T-helper 1 cell treated with Interleukin-12 subunit alpha and Interleukin-12 subunit beta and Interleukin-4 antibody, amounts not matched to agents 30 μg/mL and 1 μg/mL, for 36 hours (primary cell): ENCODE measurements around the gene NUP210.

Experiments used
- H3K27ac Mint-ChIP-seq: one replicate; pipeline ENCODE4 v1.8.0; 2021; ENCODE audit warnings: mild to moderate bottlenecking, mixed read lengths
- H3K27me3 Mint-ChIP-seq: one replicate; pipeline ENCODE4 v1.8.0; 2021; ENCODE audit warnings: low read depth, mixed read lengths
- H3K36me3 Mint-ChIP-seq: one replicate; pipeline ENCODE4 v1.8.0; 2021; ENCODE audit warnings: low read depth, mixed read lengths
- H3K4me1 Mint-ChIP-seq: one replicate; pipeline ENCODE4 v1.8.0; 2021; ENCODE audit warnings: low read depth, mixed read lengths
- H3K4me3 Mint-ChIP-seq: one replicate; pipeline ENCODE4 v1.8.0; 2021; ENCODE audit warnings: mild to moderate bottlenecking, moderate library complexity, mixed read lengths
- H3K9me3 Mint-ChIP-seq: one replicate; pipeline ENCODE4 v1.8.0; 2021; ENCODE audit warnings: mixed read lengths

NUP210 gene

DNA sequence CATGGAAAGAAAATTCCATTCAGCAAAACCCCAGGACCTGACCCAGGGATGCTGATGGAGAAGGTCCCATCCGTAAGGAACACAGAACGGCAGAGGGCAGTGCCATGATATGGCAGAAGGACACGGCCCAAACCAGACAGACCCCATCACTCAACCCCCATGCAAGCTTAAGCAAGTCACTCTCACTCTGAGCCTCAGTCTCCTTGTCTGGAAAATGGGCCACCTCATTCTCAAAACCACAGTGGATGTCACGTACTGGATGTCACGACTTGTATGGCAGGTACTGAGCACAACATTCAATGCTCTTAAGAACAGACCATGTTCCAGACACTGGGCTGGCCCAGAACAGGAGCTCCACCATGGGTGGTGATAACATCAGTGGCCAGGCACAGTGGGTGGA, 90.4 kb downstream of the NUP210 start:
- Mint-ChIP-seq H3K9me3 (no peaks in the 10 kb centered on the region), H3K36me3 (peaks cover 41% of the 10 kb centered on the region), H3K4me3 (no peak overlapping the region), H3K27ac (no peak overlapping the region), H3K4me1 (no peaks in the 10 kb centered on the region), H3K27me3 (no peaks in the 10 kb centered on the region)

GRCh38 chr3:13325892-13326443, 94.2 kb downstream of the NUP210 start:
- H3K27me3 Mint-ChIP-seq, result no peaks in the 10 kb centered on the region
- H3K4me3 Mint-ChIP-seq, result no peak overlapping the region
- no peaks in the 10 kb centered on the region for H3K4me1 Mint-ChIP-seq
- no peak overlapping the region for H3K27ac Mint-ChIP-seq
- peaks cover 36% of the 10 kb centered on the region for H3K36me3 Mint-ChIP-seq
- no peaks in the 10 kb centered on the region for H3K9me3 Mint-ChIP-seq

GRCh38 chr3:13324835-13325501, 95.2 kb downstream of the NUP210 start:
- Mint-ChIP-seq H3K4me3 (no peak overlapping the region), H3K4me1 (no peaks in the 10 kb centered on the region), H3K27me3 (no peaks in the 10 kb centered on the region), H3K27ac (peak overlapping the region; percentile 49), H3K36me3 (peaks cover 36% of the 10 kb centered on the region), H3K9me3 (no peaks in the 10 kb centered on the region)

DNA sequence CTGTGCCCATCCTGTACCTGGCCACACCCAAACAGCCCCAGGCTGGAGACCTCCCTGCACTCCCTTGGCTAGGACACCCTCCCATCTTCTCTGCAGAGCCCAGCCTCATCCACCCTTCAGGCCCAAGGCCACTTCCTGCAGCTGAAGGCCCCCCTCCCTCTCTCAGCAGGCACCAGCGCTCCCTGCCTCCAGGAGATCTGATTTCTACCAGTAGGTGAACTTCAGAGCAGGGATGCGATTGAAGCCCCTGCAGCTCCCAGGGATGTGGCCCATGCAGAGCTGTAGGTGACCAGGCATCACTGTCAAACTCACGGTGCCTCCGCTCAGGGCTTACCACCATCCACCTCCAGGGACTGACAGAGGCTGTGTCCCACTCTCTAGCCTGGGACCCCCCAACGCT, 96.3 kb downstream of the NUP210 start:
- Mint-ChIP-seq H3K9me3 (no peaks in the 10 kb centered on the region), H3K4me3 (no peak overlapping the region), H3K4me1 (no peaks in the 10 kb centered on the region), H3K27ac (no peak overlapping the region), H3K36me3 (peaks cover 29% of the 10 kb centered on the region), H3K27me3 (no peaks in the 10 kb centered on the region)

DNA sequence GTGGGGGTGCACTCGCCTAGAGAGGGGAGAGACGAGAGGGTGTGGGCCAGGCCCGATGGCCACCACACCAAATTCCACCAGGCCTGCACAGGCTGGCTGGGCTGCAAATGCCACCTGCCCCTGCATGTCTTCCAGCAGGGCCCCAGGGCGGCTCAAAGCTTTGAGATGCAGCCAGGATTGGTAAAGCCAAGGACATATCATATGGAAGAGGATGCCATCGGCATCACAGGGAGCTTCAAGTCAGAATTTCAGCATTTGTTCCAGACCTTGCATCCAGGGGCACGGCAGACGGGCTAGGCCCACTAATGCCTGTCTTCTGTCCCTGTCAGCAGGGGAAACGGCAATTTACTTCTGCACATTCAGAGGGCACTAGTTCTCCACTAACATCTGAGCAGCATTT, 97.8 kb downstream of the NUP210 start:
- no peaks in the 10 kb centered on the region for H3K9me3 Mint-ChIP-seq
- H3K36me3 Mint-ChIP-seq, result peaks cover 33% of the 10 kb centered on the region

GRCh38 chr3:13319564-13320220, 100.4 kb downstream of the NUP210 start:
- Mint-ChIP-seq H3K36me3 (peaks cover 36% of the 10 kb centered on the region), H3K27me3 (no peaks in the 10 kb centered on the region)

More for the DNA sequence above, 97.8 kb downstream of the NUP210 start:
- Mint-ChIP-seq H3K4me1 (no peaks in the 10 kb centered on the region), H3K27me3 (no peaks in the 10 kb centered on the region), H3K4me3 (no peak overlapping the region), H3K27ac (no peak overlapping the region)

GRCh38 chr3:13318626-13319470, 101.3 kb downstream of the NUP210 start:
- Mint-ChIP-seq H3K27ac (no peak overlapping the region), H3K27me3 (no peaks in the 10 kb centered on the region), H3K4me3 (no peak overlapping the region), H3K4me1 (no peaks in the 10 kb centered on the region), H3K36me3 (peaks cover 36% of the 10 kb centered on the region), H3K9me3 (no peaks in the 10 kb centered on the region)

More at GRCh38 chr3:13319564-13320220, 100.4 kb downstream of the NUP210 start:
- H3K27ac Mint-ChIP-seq, result no peak overlapping the region
- no peaks in the 10 kb centered on the region for H3K4me1 Mint-ChIP-seq
- no peaks in the 10 kb centered on the region for H3K9me3 Mint-ChIP-seq
- no peak overlapping the region for H3K4me3 Mint-ChIP-seq

DNA sequence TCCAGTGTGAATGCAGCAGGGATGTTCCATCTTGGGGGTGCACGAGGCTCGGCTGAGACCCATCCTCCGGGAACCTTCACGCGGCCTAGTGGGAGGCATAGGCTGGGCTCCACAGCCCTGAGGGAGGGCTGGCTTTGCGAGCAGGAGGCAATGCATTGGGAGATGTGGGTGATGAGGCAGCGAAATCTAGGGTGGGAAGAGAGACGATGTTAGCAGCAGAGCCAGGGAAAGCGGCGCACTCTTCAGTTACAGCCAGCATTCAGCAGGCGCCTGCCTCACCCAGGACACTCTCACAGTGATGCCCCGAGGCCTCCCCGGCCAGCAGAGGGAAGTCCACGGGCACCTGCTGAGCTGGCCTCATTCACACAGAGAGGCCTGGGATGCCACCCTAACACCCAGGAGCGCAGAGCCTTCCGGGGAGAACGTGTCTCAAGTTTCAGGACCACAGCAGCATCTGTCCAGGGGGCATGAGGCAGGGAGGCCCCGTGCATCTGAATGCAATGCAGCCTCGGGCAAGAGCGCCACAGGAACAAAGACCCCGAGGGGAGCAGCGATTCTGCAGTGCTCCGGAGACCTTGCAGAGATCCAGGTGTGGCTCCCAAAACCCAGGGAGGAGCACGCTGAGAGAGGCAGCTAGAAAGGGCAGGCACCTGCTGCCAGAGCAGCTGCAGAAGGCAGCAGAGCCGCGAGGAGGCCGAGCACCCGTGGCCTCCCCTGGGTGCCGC, 102.4 kb downstream of the NUP210 start:
- no peak overlapping the region for H3K27ac Mint-ChIP-seq
- no peaks in the 10 kb centered on the region for H3K27me3 Mint-ChIP-seq
- no peaks in the 10 kb centered on the region for H3K9me3 Mint-ChIP-seq
- H3K36me3 Mint-ChIP-seq, result peaks cover 32% of the 10 kb centered on the region
- no peak overlapping the region for H3K4me3 Mint-ChIP-seq
- no peaks in the 10 kb centered on the region for H3K4me1 Mint-ChIP-seq

DNA sequence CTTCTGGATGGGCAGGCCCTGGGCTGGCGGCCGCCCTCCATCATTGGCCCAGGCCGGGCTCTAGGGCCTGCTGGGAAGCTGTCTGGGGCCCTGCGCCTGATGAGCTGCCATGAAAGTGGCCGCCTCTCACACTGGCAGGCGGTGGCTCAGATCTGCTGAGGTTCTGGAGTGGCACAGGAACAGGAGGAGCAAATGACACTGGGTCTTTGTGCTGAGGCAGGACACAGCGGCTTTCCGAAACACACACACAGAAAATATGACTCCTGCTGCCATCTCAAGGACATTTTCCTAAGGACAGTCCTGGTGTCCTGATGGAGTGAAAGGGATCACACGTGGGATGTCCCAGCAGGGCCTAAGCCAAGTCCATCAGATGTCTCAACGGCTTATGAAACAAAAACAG, 103.5 kb downstream of the NUP210 start:
- H3K4me3 Mint-ChIP-seq, result no peak overlapping the region
- H3K27ac Mint-ChIP-seq, result no peak overlapping the region
- no peaks in the 10 kb centered on the region for H3K27me3 Mint-ChIP-seq
- H3K4me1 Mint-ChIP-seq, result no peaks in the 10 kb centered on the region
- no peaks in the 10 kb centered on the region for H3K9me3 Mint-ChIP-seq
- peaks cover 28% of the 10 kb centered on the region for H3K36me3 Mint-ChIP-seq

DNA sequence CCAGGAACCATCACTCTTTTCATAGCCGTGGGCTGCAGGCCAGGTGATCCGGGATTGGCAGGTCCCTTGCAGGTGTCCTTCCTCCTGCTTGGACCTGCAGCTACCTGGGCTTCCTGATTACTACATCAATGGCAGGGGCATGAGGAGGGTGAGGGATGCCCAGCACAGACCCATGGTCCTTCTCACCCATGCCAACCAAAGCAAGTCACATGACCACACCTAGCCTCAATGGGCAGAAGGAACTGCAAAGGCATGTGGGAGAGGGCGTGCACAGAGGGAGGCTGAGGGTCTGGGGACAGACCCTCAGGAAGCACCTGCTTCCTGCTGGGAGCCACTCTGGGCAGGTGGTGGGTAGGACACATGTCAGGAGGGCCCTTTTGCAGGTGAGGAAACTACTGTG, 105.2 kb downstream of the NUP210 start:
- H3K36me3 Mint-ChIP-seq, result peaks cover 25% of the 10 kb centered on the region
- H3K27ac Mint-ChIP-seq, result no peak overlapping the region
- H3K27me3 Mint-ChIP-seq, result no peaks in the 10 kb centered on the region
- no peaks in the 10 kb centered on the region for H3K4me1 Mint-ChIP-seq
- no peaks in the 10 kb centered on the region for H3K9me3 Mint-ChIP-seq
- no peak overlapping the region for H3K4me3 Mint-ChIP-seq

DNA sequence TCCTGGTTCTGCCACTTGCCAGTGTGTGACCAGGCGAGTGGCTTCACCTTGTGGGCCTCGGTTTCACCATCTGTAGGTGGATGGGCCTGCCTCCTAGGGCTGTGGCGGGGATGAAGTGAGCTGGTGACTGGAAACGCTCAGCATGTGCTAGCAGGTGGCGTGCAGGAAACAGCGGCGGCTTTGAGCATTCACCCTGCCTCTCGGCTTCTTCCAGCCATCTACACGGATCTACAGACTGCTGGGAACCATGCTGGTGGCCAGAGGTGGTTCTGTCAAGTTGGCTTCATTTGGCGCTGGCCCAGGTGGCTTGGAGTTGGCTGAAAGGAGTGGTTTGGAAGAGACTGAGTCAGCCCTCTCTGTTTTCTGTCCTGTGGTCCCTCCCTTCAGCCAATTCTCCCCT, 106.3 kb downstream of the NUP210 start:
- H3K36me3 Mint-ChIP-seq, result peaks cover 23% of the 10 kb centered on the region
- H3K27ac Mint-ChIP-seq, result no peak overlapping the region
- H3K4me1 Mint-ChIP-seq, result no peaks in the 10 kb centered on the region
- no peaks in the 10 kb centered on the region for H3K27me3 Mint-ChIP-seq
- H3K9me3 Mint-ChIP-seq, result no peaks in the 10 kb centered on the region
- H3K4me3 Mint-ChIP-seq, result no peak overlapping the region

DNA sequence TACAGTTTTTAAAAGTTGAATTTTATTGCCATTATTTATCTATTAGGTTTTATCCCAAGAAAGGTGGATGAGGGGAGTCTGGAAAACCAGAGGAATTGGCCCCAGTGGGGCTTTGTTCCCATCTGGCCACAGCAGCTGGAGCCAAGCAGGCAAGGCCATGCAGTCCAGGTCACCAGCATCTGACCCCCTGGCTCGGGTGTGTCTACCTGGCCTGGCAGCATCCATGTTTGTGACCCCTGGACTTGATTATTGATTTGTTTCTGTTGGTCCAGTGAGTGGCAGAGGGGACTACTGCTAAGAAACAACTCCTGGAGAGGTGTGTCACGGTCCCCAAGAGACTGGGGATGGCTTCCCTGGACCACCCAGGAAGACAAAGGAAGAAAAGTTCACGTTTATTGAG, 111.1 kb downstream of the NUP210 start:
- Mint-ChIP-seq H3K4me3 (no peak overlapping the region), H3K4me1 (no peaks in the 10 kb centered on the region), H3K36me3 (peaks cover 6% of the 10 kb centered on the region), H3K27me3 (no peaks in the 10 kb centered on the region), H3K9me3 (no peaks in the 10 kb centered on the region), H3K27ac (no peak overlapping the region)

DNA sequence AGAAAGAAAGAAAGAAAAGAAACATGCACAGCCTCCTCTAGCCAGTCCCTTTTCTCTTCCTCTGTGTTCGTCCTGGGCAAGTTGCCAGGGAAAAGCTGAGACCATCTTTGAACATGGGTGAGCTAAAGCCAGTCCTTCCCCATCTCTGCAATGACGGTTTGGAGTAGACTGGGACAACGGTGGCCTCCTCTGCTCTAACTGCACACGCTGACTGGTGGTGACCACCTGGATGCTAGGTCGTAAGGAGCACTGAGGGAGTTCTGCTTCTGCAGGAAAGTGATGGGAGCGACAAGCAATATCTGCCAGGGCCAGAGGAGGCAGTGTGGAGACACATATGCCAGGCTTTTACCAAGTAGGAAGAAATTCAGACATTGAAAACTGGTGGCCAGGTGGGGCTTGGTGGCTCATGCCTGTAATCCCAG, 111.7 kb downstream of the NUP210 start:
- H3K27ac Mint-ChIP-seq, result no peak overlapping the region
- no peaks in the 10 kb centered on the region for H3K27me3 Mint-ChIP-seq

GRCh38 chr3:13307041-13307440, 113.1 kb downstream of the NUP210 start:
- H3K4me1 Mint-ChIP-seq, result peaks cover 2% of the 10 kb centered on the region
- H3K4me3 Mint-ChIP-seq, result no peak overlapping the region
- peaks cover 5% of the 10 kb centered on the region for H3K36me3 Mint-ChIP-seq
- no peaks in the 10 kb centered on the region for H3K27me3 Mint-ChIP-seq
- no peak overlapping the region for H3K27ac Mint-ChIP-seq
- no peaks in the 10 kb centered on the region for H3K9me3 Mint-ChIP-seq

More for the DNA sequence above, 111.7 kb downstream of the NUP210 start:
- no peaks in the 10 kb centered on the region for H3K4me1 Mint-ChIP-seq
- H3K9me3 Mint-ChIP-seq, result no peaks in the 10 kb centered on the region
- peaks cover 5% of the 10 kb centered on the region for H3K36me3 Mint-ChIP-seq
- no peak overlapping the region for H3K4me3 Mint-ChIP-seq
